Measurements from ENCODE around the gene DAGLB. TPM values are rescaled to one million over a fixed set of nuclear protein-coding genes. Genes with fewer than 3 reads are reported as not detected.

The DAGLB gene
- total RNA-seq, 3 donors from 2014 or later: 15.4 to 18.0 (median 17.6) TPM

DNA sequence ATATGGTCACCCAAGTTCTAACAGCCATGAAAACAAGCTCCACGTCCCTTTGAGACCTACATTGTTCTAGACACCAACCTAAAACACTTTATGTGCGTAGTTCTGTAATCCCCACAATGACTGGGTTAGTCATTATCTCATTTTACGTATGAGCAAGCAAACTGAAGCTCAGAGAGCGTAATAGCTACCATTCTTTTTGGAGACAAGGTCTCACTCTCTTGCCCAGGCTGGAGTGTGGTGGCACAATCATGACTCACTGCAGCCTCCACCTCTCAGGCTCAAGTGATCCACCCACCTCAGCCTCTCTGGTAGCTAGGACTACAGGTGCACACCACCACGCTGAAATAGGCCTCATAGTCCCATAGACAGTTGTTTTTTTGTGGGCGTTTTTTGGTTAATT is 10.5 kb downstream of the DAGLB start:
- intact Hi-C loops (cut with DNase I; ENCODE audit: low total_unique reads): no loop called here
- TF ChIP-seq POLR2A (IDR thresholded peaks at IDR 0.05): no peak
- TF ChIP-seq, protein P1, sequence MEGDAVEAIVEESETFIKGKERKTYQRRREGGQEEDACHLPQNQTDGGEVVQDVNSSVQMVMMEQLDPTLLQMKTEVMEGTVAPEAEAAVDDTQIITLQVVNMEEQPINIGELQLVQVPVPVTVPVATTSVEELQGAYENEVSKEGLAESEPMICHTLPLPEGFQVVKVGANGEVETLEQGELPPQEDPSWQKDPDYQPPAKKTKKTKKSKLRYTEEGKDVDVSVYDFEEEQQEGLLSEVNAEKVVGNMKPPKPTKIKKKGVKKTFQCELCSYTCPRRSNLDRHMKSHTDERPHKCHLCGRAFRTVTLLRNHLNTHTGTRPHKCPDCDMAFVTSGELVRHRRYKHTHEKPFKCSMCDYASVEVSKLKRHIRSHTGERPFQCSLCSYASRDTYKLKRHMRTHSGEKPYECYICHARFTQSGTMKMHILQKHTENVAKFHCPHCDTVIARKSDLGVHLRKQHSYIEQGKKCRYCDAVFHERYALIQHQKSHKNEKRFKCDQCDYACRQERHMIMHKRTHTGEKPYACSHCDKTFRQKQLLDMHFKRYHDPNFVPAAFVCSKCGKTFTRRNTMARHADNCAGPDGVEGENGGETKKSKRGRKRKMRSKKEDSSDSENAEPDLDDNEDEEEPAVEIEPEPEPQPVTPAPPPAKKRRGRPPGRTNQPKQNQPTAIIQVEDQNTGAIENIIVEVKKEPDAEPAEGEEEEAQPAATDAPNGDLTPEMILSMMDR (IDR thresholded peaks at IDR 0.05): no peak
- no peak for TF ChIP-seq POLR2AphosphoS5 (IDR thresholded peaks at IDR 0.05)
- no peaks in the 10 kb centered on the region for H3K9me3 ChIP-seq
- H3K36me3 ChIP-seq: no peaks in the 10 kb centered on the region
- DNase-seq (ENCODE audit: low spot score in 2 of 2): no peak
- no peak overlapping the region for H3K27ac ChIP-seq
- H3K27me3 ChIP-seq: no peaks in the 10 kb centered on the region
- no peaks in the 10 kb centered on the region for H3K4me1 ChIP-seq
- H3K4me3 ChIP-seq: no peak overlapping the region

DNA sequence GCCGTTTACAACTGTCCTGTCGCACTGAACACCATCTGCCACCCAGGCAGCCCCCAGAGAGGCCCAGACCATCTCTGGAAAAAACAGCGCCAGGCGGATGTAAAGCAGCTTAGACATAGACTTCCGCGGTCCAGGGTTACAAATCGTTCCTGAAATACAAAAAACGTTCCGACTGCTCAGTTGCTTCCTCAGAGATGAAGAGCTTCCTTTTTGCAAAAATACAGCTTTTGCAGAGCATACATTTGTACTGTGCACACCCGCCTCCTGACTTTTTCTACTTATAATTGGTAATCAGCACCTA is 11.4 kb downstream of the DAGLB start:
- no peak for DNase-seq (ENCODE audit: low spot score in 2 of 2)
- H3K9me3 ChIP-seq: no peaks in the 10 kb centered on the region
- H3K27ac ChIP-seq: no peak overlapping the region
- no peak for TF ChIP-seq POLR2A (IDR thresholded peaks at IDR 0.05)
- no peak for TF ChIP-seq POLR2AphosphoS5 (IDR thresholded peaks at IDR 0.05)
- TF ChIP-seq, protein P1 (IDR thresholded peaks at IDR 0.05): no peak
- H3K36me3 ChIP-seq: no peaks in the 10 kb centered on the region
- intact Hi-C loops (cut with DNase I; ENCODE audit: low total_unique reads): no loop called here
- no peaks in the 10 kb centered on the region for H3K4me1 ChIP-seq
- H3K4me3 ChIP-seq: no peak overlapping the region
- no peaks in the 10 kb centered on the region for H3K27me3 ChIP-seq

DNA sequence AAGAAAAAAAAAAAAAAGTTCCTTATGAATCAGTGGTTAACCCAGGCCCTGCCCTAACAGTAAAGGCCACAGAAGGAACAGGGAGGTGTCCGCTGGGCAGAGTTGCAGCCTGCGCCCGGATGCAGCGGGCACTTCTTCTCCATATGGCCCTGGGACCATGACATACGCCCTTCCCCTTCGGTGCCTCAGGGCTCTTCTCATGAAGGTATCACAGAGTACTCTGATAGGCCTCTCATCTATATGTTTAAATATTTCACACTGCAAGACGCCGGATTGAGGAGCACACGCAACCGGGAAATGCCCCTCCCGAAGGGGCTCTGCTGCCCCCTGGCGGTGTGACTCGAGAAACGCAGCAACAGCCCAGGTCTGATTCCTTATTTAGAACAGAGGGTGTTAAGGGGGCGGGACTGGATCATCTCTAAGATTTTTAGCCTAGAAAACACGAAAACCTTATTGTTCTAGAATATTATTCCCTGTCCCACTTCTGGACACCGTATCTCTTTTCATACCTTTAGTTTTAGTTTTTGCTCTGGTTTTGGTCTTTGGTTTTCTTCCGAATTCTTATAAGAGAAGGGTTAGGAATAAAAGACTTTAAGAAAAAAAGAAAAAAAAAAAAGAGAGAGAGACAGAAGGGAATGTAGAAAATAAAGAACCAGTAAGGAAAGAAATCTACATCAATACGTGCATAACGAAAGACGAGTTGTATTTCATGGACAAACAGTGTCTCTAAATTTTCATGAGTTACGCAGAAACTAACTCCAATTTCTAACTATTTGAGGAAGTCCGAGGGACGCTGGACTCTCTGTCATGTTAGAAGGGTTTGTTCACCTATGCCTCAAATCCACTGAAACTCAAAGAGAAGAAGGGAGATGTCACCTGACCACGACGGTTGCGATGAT is 12.0 kb downstream of the DAGLB start:
- TF ChIP-seq POLR2AphosphoS5 (IDR thresholded peaks at IDR 0.05) (peak; percentile 8 to 37 (median 17)), POLR2A (IDR thresholded peaks at IDR 0.05) (no peak)
- TF ChIP-seq, protein P1 (IDR thresholded peaks at IDR 0.05): peak; percentile 87 to 95 (median 91)
- Histone ChIP-seq H3K4me1 (no peaks in the 10 kb centered on the region), H3K27ac (no peak overlapping the region), H3K36me3 (no peaks in the 10 kb centered on the region), H3K27me3 (no peaks in the 10 kb centered on the region), H3K9me3 (no peaks in the 10 kb centered on the region), H3K4me3 (peak overlapping the region in 2 of 3 donors; percentile 7 to 18)
- intact Hi-C loops (cut with DNase I; ENCODE audit: low total_unique reads): no loop called here
- peak; percentile 63 to 84 for DNase-seq (ENCODE audit: low spot score in 2 of 2)

DNA sequence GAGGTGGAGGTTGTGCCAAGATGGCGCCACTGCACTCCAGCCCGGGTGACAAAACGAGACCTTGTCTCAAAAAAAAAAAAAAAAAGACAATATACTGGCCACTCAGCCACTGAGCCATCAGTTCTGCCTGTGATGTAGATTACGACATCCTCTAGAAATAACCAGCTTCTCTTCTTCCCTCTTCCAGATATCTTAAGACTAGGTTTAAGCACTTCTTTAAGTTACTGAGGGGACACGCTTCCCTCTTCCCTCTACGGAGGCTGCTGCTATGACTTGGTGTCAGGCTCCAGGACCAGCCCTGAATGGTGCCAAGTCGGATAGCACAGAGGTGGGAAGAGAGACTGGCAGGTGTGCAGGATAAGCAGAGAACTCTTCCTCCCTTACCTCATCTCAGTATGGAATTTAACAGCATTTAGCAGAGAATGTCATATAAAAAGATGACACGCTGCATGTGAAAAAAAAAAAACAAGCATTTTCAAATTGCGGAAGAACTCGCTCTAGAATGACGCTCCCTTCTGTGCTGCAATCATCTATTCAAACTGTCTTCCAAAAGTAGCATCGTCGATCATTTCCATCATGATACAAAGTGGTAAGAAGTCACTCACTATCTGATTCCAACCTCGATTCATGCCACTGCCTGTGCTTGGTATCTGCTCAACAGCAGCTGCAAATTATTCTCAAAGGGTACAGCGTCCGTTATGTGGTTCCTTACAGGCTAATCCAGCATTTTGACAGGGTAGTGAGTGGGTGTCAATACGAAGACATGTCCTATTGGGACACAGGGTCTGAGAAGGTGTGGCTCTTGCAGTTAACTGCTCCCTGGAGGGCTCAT is 13.8 kb downstream of the DAGLB start:
- no peak overlapping the region for H3K27ac ChIP-seq
- DNase-seq (ENCODE audit: low spot score in 2 of 2): no peak
- H3K4me1 ChIP-seq: no peaks in the 10 kb centered on the region
- H3K4me3 ChIP-seq: no peak overlapping the region
- H3K27me3 ChIP-seq: no peaks in the 10 kb centered on the region
- H3K36me3 ChIP-seq: no peaks in the 10 kb centered on the region
- intact Hi-C loops (cut with DNase I; ENCODE audit: low total_unique reads): no loop called here
- TF ChIP-seq, protein P1 (IDR thresholded peaks at IDR 0.05): no peak
- TF ChIP-seq POLR2AphosphoS5 (IDR thresholded peaks at IDR 0.05): no peak
- TF ChIP-seq POLR2A (IDR thresholded peaks at IDR 0.05): no peak
- H3K9me3 ChIP-seq: no peaks in the 10 kb centered on the region

DNA sequence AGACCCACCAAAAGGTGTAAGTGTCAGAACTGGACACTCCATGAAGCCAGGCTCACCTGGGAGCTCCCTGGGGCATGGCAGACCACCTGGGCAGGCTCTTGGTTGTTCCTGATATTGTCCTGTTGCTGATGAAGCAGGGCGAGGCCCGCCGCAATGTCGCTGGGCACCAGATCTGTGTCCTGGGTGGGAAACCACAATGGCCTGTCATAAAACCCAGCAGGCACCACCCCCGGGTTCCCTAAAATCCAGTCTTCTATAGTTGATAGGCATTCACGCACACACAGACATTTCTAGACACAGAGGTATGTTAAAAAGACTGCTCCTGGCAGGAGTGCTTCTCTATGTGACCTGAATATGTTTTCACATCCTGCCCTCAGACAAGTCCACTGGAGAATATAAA is 15.0 kb downstream of the DAGLB start:
- Histone ChIP-seq H3K4me1 (no peaks in the 10 kb centered on the region), H3K27ac (peak overlapping the region in 1 of 2 donors; percentile 10), H3K4me3 (no peak overlapping the region), H3K27me3 (no peaks in the 10 kb centered on the region), H3K9me3 (no peaks in the 10 kb centered on the region), H3K36me3 (no peaks in the 10 kb centered on the region)
- DNase-seq (ENCODE audit: low spot score in 2 of 2): no peak
- intact Hi-C loops (cut with DNase I; ENCODE audit: low total_unique reads): no loop called here
- TF ChIP-seq POLR2A (IDR thresholded peaks at IDR 0.05): no peak
